Measurements from ENCODE around the gene CSK.
A peak's percentile ranks its signal among the peaks of the same experiment; 100 is the strongest.

CSK gene

DNA sequence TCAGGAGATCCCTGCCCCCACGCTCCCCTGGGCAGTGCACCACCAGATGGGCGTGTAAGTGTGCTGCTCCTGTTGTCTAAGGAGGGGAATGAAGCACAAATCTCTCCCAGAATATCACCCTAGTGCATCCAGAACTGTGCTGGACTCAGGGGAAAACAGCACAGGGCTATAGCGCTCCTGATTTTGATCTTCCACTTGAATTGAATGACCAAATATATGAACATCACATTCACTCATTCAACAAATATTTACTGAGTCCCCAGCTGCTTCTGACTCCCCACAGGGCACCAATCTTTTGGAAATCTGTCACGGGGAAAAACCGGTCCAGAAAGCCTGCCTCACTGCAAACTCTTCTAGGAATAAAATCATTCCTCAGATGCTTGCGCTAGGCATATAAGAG, 47.0 kb downstream of the CSK start:
- DNase-seq: no peak

DNA sequence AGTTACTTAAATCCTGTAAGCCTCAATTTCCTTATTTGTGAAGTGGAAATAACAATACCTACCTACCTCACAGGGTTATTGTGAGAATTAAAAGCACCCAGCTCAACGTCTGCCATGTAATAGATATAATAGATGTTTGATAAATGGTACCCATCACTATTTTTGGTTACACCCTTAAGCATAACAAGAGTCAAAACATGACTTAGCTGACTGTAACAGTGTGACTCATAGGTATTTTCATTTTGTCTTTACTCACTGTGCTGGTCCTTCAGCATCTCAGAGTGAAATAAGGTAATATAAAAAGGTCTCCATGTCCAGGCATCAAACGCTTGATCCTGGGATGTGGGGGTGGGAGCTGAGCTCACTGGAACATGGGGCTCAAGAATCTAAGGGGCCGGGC, 47.6 kb downstream of the CSK start:
- no peak for DNase-seq

DNA sequence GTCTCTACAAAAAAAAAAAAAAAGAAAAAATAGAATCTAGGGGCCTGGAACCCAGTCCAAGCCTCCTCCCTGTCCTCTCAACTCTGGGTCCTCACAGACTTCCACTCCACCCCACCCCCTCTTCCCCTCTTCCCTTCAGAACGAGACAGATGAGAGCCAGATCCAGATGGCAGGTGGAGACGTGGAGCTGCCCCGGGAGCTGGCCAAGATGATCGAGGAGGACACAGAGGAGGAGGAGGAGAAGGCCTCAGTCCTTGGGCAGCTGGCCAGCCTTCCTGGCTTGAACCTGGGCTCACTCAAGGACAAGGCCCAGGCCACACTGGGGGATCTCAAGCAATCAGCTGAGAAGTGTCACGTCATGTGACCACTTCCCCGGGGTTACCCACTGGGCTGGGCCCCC, 48.1 kb downstream of the CSK start:
- no peak for DNase-seq

DNA sequence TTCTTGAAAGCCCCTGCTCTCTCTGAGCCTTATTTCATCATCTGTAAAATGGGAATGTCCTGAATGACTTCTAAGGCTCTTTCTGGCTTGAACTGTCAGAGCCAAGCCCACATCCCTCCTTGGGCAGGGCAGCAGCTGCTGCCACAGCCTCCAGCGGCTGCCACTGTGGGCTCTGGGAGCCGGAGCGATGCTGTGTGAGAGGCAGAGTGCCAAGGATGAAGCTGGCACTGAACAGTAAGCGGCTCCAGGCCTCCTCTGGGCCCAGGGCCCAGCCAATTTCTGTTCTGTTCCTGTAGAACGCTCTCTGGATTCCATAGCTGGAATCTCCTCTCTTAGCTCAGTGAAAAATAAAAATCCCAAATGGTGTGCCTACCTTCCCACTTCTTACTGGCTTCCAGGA, 49.0 kb downstream of the CSK start:
- peak; percentile 64 for DNase-seq

DNA sequence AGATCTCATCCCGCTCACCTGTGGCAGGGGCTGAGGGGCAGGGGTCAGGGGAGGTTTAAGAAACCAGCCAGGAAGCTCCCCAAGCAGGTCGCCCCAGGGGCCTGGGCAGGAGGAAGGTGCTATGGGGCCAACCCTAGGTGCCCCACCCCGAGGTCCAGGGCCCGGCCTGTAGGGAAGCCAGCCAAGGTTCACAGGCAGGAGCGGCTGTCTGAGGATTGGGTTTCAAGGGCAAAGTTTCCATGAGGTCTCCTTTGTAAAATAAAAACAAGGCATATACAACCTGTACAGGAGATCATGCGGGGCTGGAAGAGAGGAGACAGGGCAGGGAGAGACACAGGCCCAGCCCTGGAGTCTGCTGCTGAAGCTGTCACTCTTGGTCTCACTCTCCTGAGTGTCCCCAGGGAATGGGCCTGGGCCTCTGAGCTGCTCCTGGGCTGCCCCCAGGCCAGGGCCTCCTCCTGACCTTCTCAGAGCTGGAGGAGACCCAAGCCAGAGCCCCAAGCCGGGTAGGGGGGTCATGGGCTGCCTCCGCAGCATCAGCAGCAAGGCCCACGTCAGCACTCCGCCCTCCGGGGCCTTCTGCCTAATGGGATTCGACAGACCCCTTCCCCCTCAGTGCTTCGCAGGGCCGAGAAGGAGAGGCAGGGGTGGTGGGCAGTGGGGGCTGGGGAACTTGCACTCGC, 50.1 kb downstream of the CSK start:
- DNase-seq: no peak

DNA sequence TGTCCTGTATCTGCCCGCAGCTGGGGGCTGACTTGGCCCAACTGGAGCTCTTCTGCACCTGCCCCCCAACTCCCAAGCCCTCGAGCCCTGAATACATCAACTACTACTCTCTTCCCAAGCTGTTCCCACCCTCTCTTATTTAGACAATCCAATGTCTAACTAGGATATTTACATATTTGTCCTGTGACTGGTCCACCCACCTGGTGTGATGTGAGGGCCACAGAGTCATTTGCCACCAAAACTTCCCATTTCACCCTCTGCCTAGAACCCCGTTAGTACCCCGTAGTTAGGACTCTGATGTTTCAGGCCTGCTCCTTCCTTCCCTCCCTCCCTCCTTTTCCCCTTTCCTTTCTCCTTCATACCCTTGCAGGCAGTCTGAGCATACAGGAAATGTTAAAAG, 50.9 kb downstream of the CSK start:
- no peak for DNase-seq

DNA sequence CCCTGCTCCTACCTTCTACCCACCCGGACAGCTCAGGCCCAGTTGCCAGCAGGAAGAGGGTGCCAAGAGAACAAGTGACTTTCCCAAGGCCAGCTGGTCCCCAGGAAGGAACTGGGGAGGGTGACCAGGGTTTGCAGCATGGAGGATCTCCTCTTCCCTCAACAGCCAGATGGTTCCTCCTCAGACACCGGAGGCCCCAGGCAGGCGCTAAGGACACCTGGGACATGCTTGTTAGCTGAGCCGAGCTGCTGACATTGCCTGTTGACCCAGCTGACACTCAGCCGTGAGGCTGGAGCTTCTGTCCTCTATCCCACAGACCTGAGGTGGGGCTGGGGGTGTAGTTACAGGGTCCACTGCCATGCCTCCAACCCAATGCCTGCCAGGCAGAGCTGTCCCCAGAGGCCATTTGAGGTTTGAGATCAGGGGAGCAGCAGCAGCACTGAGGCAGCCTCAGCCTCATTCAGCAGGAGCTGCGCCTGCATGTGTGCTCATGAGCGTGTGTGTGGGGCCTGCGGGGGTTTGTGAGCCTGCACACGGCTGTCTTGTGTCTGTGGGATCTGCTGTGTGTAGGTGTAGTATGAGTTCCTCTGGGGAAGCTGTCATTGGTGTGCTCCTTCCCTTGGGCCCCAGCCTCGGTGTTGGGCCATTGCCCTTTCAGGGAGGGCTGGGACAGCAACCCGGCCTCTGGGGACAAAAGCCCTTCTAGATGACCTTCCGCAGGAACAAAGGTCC, 51.7 kb downstream of the CSK start:
- no peak for DNase-seq

DNA sequence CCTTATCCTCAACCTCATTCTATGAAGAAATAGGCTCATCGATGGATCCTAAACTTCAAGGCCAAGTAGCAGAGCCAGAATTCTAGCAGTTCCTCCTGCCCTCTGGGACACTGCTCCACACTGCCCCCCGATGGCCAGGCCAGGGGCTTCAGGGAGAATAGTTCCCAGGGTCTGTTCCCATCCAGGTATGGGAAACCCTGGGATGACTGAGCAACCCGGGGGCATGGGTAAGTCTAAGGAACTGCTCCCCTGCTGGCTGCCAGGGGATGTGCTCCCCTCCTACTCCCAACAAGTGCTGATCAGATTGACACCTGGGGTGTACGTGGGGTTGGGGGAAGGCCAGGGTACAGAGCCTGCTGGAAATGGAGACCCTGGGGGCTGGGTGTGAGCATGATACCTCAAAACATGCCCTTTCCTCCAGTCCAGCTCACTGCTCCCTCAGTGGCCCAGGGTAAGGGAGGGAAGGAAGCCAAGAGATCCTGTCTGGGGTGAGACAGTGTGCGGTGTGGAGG, 53.5 kb downstream of the CSK start:
- DNase-seq: no peak

DNA sequence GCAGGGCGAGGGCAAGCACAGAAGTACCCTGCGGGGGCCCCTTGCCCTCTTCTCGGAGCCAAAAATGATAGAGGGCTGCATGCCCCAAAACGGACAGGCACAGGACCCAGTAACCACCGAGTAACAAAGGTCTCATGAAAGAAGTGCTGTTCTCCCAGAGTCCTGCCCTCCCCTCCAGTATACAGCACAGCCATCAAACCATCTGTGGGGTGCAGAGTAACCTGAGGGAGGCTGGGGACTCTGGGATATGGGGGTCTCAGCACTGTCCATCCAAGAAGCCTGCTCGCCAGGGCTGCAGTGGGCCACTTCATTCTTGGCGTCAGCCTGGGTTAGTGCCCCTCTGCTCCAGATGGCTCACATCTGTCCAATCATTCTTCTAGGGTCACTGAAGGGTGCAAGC, 55.0 kb downstream of the CSK start:
- no peak for DNase-seq

DNA sequence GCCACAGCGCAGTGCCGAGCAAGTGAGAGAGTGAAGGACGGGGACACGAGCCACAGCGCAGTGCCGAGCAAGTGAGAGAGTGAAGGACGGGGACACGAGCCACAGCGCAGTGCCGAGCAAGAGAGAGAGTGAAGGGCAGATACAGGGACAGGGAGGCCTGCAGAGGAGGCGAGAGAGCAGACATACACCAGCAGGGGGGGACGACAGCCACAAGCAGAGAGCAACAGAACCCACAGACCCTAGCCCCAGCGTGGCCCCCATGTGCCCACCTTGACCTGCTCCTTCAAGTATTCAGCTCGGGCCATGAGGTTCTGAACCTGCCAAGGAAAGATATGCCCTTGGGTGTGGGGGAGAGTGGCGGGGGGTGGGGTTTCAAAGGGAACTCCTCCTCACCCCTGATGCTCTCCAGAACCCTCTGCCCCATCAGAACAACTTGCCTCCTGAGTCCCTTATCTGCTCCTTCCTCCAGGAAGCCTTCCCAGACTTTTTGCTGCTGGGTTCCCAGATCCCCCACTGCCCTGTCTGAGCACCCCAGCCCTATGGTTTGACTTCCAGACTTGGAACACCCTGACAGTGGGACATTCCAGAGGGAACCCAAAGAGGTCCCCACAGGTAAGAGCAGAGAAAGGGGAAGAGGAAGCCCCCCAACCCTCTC, 55.7 kb downstream of the CSK start:
- DNase-seq: no peak

DNA sequence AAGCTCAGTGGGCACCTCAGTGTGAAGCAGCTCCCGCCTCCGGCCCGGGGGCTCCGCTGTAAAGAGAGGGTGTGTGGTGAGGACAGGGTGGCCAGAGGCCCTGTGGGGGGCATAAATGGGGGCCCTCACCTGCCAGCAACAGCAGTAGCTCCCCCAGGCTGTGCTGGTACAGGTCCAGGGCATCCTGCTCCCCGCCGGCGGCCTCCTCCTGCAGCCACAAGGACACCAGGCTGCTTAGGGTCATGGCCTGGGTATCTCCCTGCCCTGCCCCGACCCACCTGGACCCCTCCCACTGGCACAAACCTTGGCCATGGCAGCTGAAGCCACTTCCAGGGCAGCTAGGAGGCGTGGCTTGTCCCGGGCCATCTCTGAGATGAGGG, 56.2 kb downstream of the CSK start:
- no peak for DNase-seq

DNA sequence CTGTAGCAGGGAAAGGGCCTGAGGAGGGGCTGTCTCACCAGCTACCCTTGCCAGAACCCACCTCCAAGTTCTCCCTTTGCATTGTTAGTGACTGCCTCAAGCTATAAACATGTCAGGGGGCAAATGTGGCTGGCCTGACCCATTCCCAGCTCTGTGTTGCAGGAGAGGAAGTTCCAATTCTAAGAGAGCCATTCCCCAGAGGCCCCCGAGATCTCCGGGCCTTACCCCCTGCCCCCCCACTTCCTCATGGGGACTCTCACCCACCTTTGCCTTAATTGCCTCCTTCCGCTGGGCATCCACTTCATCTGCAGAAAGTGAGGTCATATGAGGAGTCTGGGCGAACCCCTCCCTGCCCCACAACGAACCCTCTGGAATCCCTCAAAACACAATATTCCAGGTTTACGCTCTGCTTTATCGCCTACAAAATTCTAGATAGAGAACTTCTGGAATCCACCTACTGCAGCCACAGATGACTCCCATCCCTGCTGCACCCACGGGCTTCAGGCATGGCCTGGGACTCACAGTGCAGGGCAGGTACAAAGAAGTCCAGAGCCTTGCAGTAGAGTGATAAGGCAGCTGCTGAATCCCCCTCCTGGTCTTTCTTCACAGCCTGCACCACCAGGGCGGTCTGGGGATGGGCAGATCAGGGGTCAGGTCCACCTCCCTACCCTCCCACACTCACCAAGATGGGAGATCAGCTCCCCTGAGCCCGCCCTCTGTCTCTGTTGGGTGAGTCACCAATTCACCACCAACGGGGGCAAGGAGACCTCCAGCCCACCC, 57.1 kb downstream of the CSK start:
- no peak for DNase-seq

DNA sequence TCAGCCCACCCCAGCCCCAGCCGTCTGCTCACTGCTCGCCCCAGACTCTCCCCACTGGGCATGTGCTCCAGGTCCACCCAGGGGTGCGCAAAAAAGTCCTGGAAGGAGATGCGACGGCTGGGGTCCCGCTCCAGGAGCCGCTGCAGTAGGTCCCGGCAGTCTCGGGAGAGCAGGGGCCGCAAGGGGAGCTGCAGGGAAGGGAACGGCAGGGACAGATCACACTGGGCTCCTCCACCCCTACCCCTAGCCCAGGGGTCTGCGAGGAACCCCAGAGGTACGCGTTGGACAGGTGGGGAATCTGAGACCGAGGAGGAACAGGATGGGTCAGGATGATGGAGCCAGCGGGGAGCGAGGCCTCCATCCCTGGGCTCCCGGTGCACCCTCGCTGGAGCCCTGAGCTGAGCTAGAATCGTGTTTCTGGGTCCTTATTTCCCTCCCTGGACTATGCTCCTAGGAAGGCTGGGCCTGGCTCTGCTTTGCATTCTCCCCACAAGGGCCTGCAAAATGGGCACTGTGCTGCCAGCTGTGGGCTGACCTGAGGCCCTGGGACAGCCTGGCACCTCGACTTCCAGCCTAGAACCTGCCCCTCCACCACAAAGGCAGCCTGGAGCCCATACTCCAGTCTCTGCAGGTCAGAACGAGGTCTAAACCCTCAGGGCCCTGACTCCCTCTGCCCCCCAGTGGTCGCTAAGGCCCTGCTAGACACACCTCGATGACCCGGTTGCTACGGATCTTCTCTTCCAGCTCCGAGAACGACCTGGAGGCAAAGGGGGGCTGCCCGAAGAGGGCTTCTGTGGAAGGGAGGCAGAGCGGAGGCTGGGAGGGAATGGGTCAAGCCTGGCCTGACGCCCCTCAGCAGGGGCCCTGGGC, 57.9 kb downstream of the CSK start:
- no peak for DNase-seq

DNA sequence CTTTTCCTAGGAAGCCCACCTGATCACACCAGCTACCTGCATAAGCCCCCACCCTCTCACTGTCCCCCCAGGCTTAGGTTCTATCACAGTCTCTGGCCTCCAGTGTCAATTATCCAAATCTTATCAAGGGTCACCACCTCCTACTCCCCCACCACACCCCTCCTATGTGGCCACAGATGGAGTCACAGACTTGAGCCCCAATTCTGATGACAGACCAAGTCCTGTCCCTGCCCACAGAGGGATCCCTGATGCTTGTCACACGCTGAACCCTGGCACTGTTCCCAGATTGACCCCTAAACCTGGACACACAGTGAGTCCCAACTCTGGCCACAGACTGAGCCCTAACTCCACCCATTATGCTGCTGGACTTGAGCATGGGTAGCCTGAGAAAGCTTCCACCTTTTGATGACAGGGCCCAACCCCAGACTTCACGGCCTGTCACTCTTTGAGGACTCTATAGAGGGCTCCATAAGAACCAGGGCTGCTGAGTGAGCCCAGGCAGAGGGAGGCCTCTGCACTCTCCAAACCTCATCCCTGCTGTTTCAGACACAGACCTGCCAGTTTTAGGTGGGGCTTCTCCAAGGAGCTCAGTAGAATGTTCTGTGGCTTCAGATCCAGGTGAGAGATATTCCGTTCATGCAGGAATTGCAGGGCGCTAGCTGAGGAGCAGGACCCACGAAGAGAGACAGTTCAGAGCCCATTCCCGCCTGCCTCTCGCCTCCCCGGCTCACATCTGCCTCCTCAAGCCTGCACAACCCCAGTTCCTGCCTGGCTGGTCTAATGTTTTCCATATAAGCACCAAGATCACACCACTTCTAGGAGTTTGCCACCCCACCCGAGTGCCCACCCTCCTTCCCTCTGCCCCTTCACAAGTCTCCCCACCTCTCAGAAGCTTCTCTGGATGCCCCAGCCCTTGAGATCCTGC, 59.2 kb downstream of the CSK start:
- no peak for DNase-seq

DNA sequence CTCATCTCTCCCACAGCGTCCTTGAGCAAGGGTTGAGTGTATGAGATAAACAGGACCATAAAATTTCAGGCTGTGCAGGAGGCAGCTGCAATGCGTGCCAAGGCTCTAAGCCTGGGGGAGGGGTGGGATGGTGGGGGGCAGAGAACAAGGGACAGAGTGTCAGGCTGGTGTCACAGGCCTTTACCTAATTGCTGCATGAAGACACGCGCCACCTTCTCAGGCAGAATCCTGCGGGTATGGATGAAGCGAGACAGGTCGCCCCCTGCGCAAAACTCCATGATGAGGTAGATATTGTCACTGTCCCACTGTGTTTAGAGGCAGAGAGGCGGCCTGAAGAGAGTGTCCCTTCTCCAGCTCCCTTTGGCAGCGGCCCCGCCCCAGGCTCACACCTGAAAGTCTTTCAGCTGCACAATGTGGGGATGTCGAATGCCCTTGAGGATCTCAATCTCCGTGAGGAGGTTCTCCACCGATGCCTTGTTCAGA, 60.1 kb downstream of the CSK start:
- DNase-seq: no peak

DNA sequence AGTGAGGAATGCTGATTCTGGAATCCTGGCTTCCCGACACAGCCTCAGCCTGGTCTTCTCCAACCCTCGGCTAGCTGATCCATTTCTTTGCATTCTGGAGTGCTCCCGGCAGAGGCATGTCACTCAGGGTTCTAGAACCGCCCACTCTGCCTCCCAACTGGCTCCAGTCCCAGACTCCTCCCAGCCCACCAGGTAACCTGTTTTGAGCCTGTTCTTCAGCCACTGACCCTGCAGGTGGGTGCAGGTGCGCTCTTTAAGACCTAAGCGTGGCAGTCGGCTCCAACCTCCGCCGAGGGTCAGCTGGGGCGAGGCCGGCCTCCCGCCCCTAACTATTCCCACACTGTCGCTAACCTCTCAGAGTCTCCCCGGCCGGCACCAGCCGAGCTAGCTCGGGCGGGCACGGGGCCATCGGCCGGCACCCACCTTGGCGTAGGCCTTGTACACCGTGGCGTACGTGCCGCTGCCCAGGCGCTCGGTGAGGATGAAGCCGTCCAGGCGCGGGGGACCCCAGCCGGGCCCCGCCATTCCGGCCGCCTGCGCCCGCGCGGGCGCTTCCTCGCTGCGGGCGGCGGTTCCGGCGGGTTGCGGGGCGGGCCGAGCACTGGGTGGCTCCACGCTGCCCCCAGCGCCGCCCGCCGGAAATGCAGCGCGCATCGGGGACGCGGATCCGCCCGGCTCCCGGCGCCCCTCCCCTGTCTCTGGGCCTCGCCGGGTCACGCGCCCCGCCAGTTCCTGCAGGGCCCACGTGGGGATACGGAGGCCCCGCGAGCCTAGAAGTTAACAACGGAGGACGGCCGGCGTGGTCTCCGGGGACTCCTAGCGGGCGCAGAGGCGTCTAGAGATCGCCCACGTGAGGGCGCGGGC, 60.9 kb downstream of the CSK start, which contains the start of gene ULK3:
Gene ULK3, minus strand, starts transcription at position 576 of the 864 bp plus-strand sequence. Its CDS starts 51 bp downstream, at position 525.
- peak; percentile 94 for DNase-seq

DNA sequence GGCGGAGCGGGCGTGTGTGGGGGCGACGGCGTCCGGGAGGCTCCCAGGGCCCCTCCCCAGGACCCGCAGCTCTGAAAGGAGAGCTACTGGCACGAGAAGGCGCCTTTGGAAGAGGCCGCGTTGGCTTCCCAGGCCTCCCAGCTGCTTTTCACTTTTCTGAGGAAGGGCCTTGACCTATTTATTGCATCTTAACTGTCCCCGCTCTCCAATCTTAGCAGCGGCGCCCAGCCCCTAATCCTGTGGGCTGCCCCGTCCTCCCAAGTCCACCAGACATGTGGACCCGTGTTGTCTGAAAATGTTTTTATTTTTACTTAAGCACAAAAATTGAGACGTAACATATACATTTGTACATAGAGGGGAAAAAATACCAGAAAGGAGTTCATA, 61.6 kb downstream of the CSK start:
- no peak for DNase-seq

DNA sequence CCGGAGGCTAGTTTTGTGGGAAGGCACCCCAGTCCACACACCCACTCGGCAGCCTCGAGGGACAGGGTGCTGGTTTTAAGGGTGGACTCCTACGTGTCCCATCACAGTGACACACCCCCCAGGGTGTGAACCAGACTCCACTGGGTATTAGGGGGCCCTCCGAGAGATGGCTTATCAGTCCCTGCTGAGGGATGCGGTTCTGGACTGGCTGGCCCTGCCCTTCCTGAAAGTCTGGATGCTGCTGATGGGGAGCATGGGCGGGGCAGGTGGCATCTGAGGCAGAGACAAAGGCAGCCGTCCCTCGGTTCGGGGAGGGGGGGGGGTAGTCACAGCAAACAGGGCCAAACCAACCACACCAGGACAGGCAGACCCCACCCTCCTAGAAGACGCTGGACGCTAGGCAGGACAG, 62.0 kb downstream of the CSK start:
- no peak for DNase-seq

DNA sequence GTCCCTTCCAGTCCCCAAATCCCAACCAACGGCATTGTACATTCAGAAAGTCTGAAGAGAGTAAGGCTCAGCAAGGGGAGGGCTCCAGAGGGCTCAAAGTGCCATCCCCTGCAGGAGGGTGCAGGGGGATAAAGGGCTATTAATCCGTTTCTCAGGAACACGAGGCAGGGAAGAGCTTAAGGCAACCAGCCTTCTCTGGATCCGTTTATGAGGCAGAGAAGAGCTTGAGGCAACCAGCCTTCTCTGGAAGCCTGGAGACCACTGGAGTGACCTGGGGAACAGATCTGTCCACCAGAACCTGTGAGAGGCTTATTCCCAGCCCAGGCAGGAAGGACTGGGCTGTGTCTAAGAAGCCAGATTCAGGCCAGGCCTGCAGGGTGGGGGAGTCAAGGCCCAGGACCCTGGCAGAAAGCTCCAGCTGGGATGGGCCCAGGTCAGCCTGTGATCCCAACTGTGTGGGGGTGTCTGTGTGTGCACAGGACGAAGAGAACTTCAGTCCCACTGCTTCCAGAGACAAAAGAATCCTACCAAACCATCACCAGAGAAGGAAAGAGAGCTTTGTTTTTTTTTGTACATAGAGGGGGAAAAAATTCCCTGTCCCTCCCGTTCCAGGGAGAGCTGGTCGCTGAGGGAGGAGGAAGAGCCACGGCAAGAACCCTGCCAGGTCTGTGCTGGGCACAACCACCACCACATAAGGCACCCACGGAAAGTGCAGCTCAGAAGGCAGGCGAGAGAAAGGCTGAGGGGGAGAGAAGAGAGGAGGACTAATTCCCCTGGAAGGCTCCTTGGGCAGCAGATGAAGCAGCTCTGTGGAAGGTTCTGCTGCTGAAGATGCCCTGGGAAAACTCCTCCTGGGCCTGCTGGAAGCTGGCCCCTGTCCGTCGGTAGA, 62.7 kb downstream of the CSK start:
- no peak for DNase-seq
